NCI-H1694 treated with DMSO at 0.1 percent for 48 hours (cell line): ENCODE results near the gene ZSCAN5C.
"Not testable (repeated sequence)": the region's sequence is repeated elsewhere in the genome, so short reads cannot be mapped to it uniquely, and the experiment has no call there.

ENCODE experiments used
- DNase-seq: peaks from one replicate; lab custom pipeline; 2025; lab: John Stamatoyannopoulos, UW

Gene ZSCAN5C

GRCh38 chr19:56201973-56202372, at the start of gene ZSCAN5C:
ZSCAN5C (plus strand) TSS chr19:56202273; CDS start chr19:56205914, 3,641 bp downstream.
- DNase-seq = no peak

GRCh38 chr19:56152644-56153043, 49.4 kb upstream of the ZSCAN5C start:
- no peak for DNase-seq

DNA sequence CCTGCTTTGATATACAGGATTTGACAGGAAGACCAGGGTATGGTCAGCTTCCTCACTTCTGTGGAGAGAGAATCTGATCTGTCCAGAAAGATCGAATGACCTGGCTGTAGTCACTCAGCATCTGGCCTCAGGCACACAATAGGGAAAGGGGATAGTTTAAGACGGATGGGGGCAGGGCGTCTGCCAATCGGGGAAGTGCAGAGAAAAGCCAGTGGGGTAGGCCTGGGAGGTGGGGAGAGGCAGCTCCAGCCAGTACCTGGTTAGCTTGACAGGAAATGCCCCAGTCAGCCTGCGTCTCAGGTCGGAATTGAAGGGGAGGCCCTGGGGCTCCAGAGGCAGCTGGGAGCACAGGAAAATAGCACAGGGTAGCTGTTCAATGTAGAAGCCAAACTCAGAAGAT, 48.6 kb upstream of the ZSCAN5C start:
- no peak for DNase-seq

- no peak for DNase-seq
Observed at GRCh38 chr19:56155124-56155687, 46.9 kb upstream of the ZSCAN5C start.

DNA sequence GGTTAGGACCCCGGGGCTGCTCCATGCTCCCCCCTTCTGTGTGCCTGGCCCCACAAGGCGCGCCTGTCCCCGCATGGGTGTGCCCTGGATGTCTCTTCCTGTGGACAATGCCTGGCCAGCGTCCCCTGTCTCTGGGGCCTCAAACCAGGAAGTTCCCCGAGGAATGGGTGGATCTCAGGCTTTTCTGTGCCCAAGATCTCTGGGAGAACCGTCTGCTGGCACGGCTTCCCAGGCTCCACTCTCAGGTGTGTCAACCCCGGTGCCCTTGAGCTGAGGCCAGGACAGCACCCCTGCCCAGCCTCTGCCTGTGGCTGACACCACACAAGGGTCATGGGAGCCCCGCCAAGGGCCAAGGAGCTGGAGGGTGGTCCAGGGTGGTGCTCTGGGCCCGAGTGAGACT, 45.3 kb upstream of the ZSCAN5C start:
- no peak for DNase-seq

- DNase-seq = no peak
Observed at GRCh38 chr19:56158170-56158757, 43.8 kb upstream of the ZSCAN5C start.

GRCh38 chr19:56159009-56159559, 43.0 kb upstream of the ZSCAN5C start:
- no peak for DNase-seq

GRCh38 chr19:56159622-56160271, 42.3 kb upstream of the ZSCAN5C start:
- no peak for DNase-seq

GRCh38 chr19:56161534-56161933, 40.5 kb upstream of the ZSCAN5C start:
- DNase-seq = no peak

- no peak for DNase-seq
Observed at GRCh38 chr19:56162258-56162657, 39.8 kb upstream of the ZSCAN5C start.

DNA sequence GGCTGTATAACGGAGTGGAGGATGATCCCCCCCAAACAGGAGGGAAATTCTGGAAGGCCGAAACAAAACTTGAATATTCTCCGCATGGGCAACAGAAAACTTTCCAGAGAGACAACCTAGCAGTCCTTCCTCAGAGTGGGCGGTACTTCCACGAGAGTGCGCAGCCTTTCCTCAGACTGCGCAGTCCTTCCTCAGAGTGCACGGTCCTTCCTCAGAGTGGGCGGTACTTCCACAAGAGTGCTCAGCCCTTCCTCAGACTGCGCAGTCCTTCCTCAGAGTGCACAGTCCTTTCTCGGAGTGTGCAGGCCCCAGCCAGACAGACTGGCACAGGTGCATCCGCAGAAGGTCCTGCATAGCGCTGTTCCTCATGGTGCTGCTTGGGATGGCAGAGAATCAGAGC, 39.0 kb upstream of the ZSCAN5C start:
- no peak for DNase-seq

DNA sequence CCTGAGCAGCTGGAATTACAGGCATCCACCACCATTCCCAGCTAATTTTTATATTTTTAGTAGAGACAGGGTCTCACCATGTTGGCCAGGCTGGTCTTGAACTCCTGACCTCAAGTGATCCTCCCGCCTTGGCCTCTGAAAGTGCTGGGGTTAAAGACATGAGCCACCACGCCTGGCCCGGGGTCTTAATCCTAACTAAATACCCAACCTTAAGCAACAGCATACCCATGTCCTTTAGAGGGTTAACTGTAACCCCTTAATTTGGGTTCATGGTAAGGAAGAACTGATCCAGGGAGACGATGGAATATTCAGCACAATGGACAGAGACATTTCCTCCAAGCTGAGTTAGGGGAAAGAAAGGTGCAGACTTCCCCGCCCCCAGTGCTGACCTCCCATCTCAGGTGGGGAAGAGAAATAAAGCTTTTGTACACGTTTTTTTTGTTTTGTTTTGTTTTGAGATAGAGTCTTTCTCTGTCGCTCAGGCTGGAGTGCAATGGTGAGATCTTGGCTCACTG, 35.0 kb upstream of the ZSCAN5C start:
- DNase-seq = no peak

DNA sequence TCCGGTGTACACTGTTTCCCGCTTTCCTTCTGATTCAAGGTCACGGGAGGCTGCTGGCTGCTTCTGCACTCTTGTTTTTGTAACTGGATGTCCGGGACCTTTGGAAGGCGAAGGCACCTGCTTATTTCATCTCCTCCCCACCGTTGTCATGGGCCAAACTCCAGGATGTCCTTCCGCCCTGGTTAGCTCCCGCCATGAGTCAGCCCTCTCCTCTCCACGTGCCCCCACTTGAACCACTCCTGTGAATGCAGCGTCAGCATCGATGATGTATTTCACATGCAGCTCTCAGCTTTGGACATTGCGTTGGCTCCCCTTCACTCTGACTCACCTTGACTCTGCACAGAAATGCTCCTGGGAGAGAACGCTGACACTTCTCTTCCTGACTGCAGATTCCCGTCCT, 31.8 kb upstream of the ZSCAN5C start:
- no peak for DNase-seq

GRCh38 chr19:56174086-56174485, 28.0 kb upstream of the ZSCAN5C start:
- DNase-seq = no peak

DNA sequence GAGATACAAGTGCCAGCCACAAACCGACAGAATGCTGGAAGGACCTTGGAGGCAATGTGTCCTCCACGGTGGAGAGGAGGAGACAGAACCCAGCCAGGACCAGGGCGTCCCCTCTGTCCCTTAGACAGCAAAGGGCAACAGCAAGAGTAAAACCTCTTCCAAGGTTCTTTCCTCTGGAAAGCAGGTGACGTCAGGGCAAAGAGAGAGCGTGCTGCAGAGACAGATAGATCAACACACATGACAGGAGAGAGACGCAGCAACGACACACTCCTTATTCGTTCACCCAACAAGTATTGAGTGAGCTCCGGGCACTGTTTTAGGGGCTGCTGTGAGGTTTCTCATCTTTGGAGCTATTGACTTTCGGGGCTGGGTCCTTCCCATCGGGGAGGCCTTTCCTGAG, 27.5 kb upstream of the ZSCAN5C start:
- DNase-seq = no peak

- DNase-seq = not testable (repeated sequence)
Observed at GRCh38 chr19:56175861-56176307, 26.2 kb upstream of the ZSCAN5C start, which contains the start of gene GALP. GALP (plus strand) TSS chr19:56176008; CDS start chr19:56177109, 1,101 bp downstream.

GRCh38 chr19:56176310-56176709, 25.8 kb upstream of the ZSCAN5C start:
- DNase-seq = not testable (repeated sequence)

DNA sequence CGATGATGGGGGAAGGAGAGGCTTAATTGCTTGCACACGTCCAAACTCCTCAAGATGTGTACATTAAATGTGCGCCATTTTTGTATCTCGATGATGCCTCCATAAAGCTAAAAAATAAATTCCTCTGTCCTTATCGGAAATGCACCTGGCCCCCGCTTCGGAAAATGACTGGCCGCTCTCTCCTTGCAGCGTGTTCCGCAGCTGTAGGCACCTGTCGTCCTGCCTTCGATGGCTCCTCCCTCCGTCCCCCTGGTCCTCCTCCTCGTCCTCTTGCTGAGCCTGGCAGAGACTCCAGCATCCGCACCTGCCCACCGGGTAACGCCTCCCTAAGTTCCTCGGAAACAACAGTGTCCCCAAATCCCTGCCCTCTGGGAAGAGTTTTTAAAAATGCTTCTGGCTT, 25.2 kb upstream of the ZSCAN5C start:
- no peak for DNase-seq

DNA sequence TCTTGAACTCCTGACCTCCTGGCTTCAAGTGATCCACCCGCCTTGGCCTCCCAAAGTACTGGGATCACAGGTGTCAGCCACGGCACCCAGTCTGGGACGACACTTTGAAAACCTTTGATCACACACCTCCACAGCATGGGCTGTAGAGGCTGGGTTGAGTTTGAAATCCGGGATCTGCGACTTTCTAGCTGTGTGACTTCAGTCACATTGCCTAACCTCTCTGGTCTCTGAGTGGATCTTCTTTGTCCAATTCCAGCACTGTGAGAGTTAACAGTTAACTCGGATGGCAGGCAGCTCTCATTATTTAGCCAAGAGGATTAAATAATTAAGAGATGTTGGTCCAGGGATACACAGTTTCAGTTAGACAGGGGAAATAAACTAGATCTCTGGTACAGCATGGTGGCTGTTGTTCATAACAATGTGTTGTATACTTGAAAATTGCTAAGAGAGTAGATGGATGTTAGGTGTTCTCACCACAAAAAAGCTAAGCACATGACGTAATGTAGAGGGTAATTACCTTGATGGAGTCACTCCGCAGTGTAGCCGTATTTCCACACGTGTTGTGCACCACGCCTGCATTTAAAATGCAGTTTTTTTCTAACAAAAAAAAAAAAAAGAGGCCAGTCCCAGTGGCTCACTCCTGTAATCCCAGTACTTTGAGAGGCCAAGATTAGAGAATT, 24.4 kb upstream of the ZSCAN5C start:
- no peak for DNase-seq

GRCh38 chr19:56189785-56190184, 12.3 kb upstream of the ZSCAN5C start:
- DNase-seq = no peak

- no peak for DNase-seq
Observed at GRCh38 chr19:56191115-56191514, 11.0 kb upstream of the ZSCAN5C start.

DNA sequence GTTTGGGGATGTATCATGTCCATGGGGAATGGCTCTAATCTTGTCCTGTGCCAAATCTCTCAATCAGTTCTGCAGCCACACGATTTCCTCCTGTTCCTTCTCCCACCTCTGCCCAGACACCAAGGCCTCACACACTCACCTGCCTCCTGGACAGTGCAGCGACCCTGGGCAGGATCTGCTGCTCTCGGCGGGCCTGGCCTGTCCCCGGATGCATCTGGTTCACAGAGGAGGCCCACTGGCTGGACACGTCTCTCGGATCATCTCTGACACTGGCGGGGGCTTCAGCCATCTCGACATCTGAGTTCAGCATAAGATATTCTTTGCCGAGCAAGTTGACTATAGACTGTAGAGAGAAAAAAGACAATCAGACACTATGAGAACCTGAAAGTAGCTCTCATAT, 10.4 kb upstream of the ZSCAN5C start:
- DNase-seq = no peak
